Breast epithelium (tissue), 3 donors: ENCODE measurements around the gene TMEM163.

Experiments used
- POLR2A ChIP-seq: fragments of 450-650 bp; IDR thresholded peaks from one replicate; pipeline ENCODE4 v1.6.1; 2016; ENCODE audit warnings: antibody characterized with exemption, mild to moderate bottlenecking, moderate library complexity
- TF ChIP-seq, protein P1 (sequence below), 3 donors: fragments of 450-650 bp; IDR thresholded peaks; one replicate each; pipeline ENCODE4 v1.5.1; 2016 to 2017; ENCODE audit warnings: antibody characterized with exemption in 3 of 3, mild to moderate bottlenecking in 3 of 3, moderate library complexity in 3 of 3

DNA sequence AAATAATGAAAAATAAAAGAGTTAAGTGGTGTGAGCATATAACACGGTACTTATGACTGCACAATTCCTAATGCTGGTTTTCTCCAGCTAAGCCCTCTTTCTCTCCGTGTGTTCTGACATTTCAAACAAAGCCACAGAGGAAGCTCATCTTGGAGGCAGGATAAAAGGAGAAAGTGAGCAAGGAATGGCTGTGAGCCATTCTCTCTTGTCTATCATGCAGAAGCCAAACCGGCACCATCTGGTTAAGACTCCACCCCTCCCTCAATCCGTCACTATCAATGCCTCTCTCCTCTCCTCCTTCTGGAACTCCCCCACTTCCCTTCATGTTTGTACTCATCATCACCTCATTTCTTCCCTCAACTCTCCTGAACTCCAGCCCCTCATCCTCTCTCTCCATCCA is 210.4 kb downstream of the TMEM163 start:
- TF ChIP-seq POLR2A = no peak
- TF ChIP-seq, protein P1, sequence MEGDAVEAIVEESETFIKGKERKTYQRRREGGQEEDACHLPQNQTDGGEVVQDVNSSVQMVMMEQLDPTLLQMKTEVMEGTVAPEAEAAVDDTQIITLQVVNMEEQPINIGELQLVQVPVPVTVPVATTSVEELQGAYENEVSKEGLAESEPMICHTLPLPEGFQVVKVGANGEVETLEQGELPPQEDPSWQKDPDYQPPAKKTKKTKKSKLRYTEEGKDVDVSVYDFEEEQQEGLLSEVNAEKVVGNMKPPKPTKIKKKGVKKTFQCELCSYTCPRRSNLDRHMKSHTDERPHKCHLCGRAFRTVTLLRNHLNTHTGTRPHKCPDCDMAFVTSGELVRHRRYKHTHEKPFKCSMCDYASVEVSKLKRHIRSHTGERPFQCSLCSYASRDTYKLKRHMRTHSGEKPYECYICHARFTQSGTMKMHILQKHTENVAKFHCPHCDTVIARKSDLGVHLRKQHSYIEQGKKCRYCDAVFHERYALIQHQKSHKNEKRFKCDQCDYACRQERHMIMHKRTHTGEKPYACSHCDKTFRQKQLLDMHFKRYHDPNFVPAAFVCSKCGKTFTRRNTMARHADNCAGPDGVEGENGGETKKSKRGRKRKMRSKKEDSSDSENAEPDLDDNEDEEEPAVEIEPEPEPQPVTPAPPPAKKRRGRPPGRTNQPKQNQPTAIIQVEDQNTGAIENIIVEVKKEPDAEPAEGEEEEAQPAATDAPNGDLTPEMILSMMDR (IDR thresholded peaks at IDR 0.05) = no peak
